ENCODE results near the gene ANKRD63.

ANKRD63 gene

GRCh38 chr15:40281801-40282146, 1.1 kb downstream of the ANKRD63 start:
- Histone ChIP-seq H3F3A (ENCODE audit: insufficient read depth, low read length) (no peaks in the 10 kb centered on the region), H4K20me1 (ENCODE audit: insufficient read depth, low read length) (no peaks in the 10 kb centered on the region), H3K4me2 (ENCODE audit: low read depth, low read length) (peak overlapping the region; percentile 96; the same call in 1 of the 2 replicates), H3K27me3 (replicated peaks; ENCODE audit: insufficient read depth, low read length) (peaks cover 49% of the 10 kb centered on the region), H3K4me1 (ENCODE audit: low read length) (no peaks in the 10 kb centered on the region), H3K36me3 (replicated peaks; ENCODE audit: insufficient read depth, low read length) (no peaks in the 10 kb centered on the region), H3K4me3 (ENCODE audit: low read length) (no peak overlapping the region), H2AFZ (ENCODE audit: low read length) (no peak overlapping the region), H3K79me2 (ENCODE audit: low read length) (no peaks in the 10 kb centered on the region), H3K27ac (ENCODE audit: low read length) (no peak overlapping the region), H3K9ac (ENCODE audit: low read length) (no peak overlapping the region), H3K9me2 (replicated peaks; ENCODE audit: insufficient read depth, low read length) (no peaks in the 10 kb centered on the region), H3K9me3 (replicated peaks; ENCODE audit: insufficient read depth, low read length) (no peaks in the 10 kb centered on the region)
- no peak for TF ChIP-seq CTCF (IDR thresholded peaks at IDR 0.05; ENCODE audit: low read length)
- no peak for TF ChIP-seq EZH2phosphoT487 (IDR thresholded peaks at IDR 0.05; ENCODE audit: low read length)
- DNase-seq = no peak

- no peak overlapping the region for H2AFZ ChIP-seq (ENCODE audit: low read length)
- TF ChIP-seq EZH2phosphoT487 (IDR thresholded peaks at IDR 0.05; ENCODE audit: low read length) = no peak
- TF ChIP-seq CTCF (IDR thresholded peaks at IDR 0.05; ENCODE audit: low read length) = no peak
- TF ChIP-seq EZH2 (optimal IDR thresholded peaks at IDR 0.05; ENCODE audit: low read depth, low read length) = no peak
- no peak for DNase-seq
- no peak overlapping the region for H3K9ac ChIP-seq (ENCODE audit: low read length)
- H3K27ac ChIP-seq (ENCODE audit: low read length) = no peak overlapping the region
- H3F3A ChIP-seq (ENCODE audit: insufficient read depth, low read length) = no peaks in the 10 kb centered on the region
- H3K79me2 ChIP-seq (ENCODE audit: low read length) = no peaks in the 10 kb centered on the region
- H3K4me1 ChIP-seq (ENCODE audit: low read length) = no peaks in the 10 kb centered on the region
- H3K9me3 ChIP-seq (replicated peaks; ENCODE audit: insufficient read depth, low read length) = no peaks in the 10 kb centered on the region
- peaks cover 49% of the 10 kb centered on the region for H3K27me3 ChIP-seq (replicated peaks; ENCODE audit: insufficient read depth, low read length)
- H3K4me2 ChIP-seq (ENCODE audit: low read depth, low read length) = no peak overlapping the region
- no peaks in the 10 kb centered on the region for H3K9me2 ChIP-seq (replicated peaks; ENCODE audit: insufficient read depth, low read length)
- no peaks in the 10 kb centered on the region for H4K20me1 ChIP-seq (ENCODE audit: insufficient read depth, low read length)
- H3K36me3 ChIP-seq (replicated peaks; ENCODE audit: insufficient read depth, low read length) = no peaks in the 10 kb centered on the region
- no peak overlapping the region for H3K4me3 ChIP-seq (ENCODE audit: low read length)
Measured at GRCh38 chr15:40281057-40281800, 1.6 kb downstream of the ANKRD63 start.

- Histone ChIP-seq H3K27ac (ENCODE audit: low read length) (no peak overlapping the region), H3K4me2 (ENCODE audit: low read depth, low read length) (no peak overlapping the region), H3K4me3 (ENCODE audit: low read length) (no peak overlapping the region), H3K4me1 (ENCODE audit: low read length) (no peaks in the 10 kb centered on the region), H2AFZ (ENCODE audit: low read length) (no peak overlapping the region), H3K36me3 (replicated peaks; ENCODE audit: insufficient read depth, low read length) (no peaks in the 10 kb centered on the region), H3K27me3 (replicated peaks; ENCODE audit: insufficient read depth, low read length) (peaks cover 49% of the 10 kb centered on the region), H3K9me2 (replicated peaks; ENCODE audit: insufficient read depth, low read length) (no peaks in the 10 kb centered on the region), H4K20me1 (ENCODE audit: insufficient read depth, low read length) (no peaks in the 10 kb centered on the region), H3K9ac (ENCODE audit: low read length) (no peak overlapping the region), H3K79me2 (ENCODE audit: low read length) (no peaks in the 10 kb centered on the region), H3K9me3 (replicated peaks; ENCODE audit: insufficient read depth, low read length) (no peaks in the 10 kb centered on the region), H3F3A (ENCODE audit: insufficient read depth, low read length) (no peaks in the 10 kb centered on the region)
- no peak for DNase-seq
- TF ChIP-seq CTCF (IDR thresholded peaks at IDR 0.05; ENCODE audit: low read length) (no peak), EZH2phosphoT487 (IDR thresholded peaks at IDR 0.05; ENCODE audit: low read length) (no peak), EZH2 (optimal IDR thresholded peaks at IDR 0.05; ENCODE audit: low read depth, low read length) (no peak)
Measured at GRCh38 chr15:40280260-40281056, 2.4 kb downstream of the ANKRD63 start.
